Stimulated activated CD8-positive, alpha-beta memory T cell treated with anti-CD3 and anti-CD28 coated beads, Interleukin-7, amount 100 ng/mL, for 48 hours (primary cell): ENCODE measurements around the gene UBTF.

Source experiments
- DNase-seq, 2 donors: peaks; one replicate each; pipeline ENCODE4 v3.0.0-alpha.2; 2020; ENCODE audit warnings: low read depth in 1 of 2; ENCODE audit errors: extremely low read depth in 1 of 2

UBTF gene

GRCh38 chr17:44216173-44216572 lies 3.3 kb downstream of the UBTF start:
- DNase-seq = no peak

- DNase-seq = no peak
These were observed 4.6 kb downstream of the UBTF start for GRCh38 chr17:44214896-44215295.

DNA sequence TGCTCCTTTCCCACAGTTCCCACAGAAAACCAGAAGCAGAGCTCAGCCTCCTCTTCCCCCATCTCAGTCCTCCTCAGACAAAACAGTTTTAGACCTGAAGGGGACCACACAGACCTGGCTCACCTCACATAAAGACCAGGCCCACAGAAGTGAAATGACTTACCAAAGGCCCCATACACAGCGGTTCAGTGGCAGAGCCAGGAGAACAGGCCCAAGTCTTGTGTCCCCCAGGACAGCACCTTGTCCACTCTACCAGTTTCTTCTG lies 5.3 kb downstream of the UBTF start:
- DNase-seq = no peak

DNA sequence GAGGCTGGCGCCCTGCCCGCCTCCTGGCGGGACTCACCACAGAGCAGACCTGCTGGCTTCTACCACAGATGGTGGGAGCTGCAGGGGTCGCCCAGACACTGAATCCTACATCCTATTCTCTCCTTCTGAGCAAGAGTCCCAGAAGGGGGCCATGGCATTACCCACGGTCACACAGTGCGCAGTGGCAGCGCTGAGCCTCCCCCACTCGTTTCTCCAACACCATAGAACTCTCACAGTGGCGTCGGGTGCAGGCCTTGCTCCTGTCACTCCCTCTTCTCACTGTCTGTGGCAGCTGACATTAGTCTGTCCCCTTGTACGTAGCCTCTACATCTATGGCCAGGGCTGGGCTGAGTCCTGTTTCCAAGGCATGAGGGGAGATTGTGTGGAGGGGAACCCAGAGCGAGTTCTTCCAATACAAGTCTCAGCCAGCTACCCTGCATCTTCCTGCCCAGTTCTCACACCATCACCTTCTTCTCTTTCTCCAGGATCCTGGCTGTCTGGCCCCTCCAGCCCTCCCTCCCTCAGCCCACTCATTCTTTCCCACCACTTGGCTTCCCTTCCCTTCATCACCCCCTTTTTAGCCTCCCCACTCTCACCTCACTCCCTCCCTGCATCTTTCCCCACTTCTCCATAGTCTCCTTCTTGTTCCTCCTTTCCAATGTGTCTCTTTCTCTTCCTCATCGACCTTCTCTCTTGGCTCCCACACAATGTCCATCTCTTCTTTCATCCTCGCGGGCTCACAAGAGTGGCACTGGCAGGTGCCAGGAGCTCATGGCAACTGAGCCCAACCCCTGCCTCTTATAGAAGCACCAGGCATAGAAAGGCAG lies 5.9 kb downstream of the UBTF start:
- DNase-seq = no peak

DNA sequence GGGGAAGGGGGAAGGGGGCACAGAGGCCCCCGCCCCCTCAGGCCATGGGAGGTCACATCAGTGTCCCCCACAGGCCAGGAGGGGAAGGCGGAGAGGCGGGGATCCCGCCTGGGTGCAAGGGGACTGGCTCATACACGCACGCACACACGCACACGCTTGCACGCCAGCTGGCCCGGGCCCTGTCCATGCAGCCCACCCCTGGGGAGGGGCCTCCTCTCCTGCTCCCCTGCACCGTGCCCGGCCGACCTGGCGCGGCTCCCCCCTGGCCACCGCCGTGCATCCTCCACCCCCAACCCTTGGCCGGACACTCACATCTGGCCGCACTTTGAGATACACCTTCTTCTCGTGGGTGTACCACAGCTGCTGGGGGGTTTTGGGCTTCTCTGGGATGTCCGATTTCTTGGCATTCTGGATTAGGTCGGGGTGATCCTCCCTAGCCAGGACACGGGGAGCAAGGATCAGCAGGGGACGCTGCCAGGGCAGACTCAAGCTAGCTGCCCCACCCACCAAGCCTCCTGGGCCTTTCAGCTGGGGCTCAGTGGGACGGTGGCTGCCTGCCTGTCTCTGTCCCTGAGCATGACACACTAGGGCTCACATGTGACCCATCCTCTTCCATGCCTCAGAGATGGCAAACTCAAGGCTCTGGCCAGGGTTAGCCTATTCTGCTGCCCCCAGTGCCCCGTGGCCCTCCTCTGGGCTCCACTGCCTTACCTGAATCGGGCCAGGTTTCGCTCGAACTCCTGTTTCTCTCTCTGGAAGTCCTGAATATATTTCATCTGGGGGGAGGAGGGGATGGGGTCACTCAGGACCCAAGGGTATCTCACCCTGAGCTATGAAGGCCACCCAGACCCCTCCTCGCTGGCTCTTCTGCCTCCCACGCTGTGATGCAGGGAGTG lies 6.7 kb downstream of the UBTF start:
- no peak for DNase-seq

DNA sequence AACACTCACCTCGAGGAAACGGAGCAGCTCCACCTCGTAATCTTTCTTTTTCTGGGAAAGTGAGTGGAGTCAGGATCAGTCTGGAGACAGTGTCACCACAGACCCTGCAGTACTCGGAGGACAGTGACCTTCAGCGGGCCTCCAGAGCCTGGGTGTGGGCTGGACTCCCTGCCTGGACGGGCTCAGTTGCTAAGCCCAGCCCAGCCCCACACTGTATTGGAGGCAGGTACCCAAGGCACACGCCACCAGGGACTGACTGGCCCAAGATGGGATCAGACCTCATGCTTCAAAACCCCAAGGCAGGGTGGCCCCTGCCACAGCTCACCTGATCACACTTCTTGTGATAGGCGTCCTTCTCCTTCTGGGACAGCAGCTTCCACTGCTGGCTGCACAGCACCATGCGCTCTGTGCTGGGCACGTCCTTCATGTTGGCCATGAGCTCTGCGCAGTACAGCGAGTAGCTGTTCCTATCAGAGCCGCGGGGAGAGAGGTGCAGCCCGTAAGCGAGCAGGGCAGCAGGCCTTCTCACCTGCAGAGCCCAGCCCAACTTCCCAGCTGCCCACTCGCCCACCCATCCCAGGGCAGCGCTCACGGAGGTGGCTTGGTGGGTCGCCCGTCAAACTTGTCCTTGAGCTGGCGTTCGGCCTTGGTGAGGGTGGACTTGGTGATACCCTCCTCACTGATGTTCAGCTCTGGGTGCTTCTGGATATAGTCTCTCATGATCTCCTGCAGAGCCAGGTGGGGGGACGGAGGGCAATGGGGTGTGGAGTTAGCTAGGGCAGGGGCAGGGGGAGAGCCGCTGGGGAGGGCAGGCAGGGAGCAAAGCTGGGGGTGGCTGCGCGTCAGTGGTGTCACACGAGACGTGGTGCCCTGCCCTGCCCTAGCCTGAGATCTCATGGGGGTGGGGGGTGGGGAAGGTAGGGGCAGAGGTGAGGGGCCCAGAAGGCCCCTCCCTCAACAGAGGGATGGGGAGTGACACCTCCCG lies 7.9 kb downstream of the UBTF start:
- no peak for DNase-seq

DNA sequence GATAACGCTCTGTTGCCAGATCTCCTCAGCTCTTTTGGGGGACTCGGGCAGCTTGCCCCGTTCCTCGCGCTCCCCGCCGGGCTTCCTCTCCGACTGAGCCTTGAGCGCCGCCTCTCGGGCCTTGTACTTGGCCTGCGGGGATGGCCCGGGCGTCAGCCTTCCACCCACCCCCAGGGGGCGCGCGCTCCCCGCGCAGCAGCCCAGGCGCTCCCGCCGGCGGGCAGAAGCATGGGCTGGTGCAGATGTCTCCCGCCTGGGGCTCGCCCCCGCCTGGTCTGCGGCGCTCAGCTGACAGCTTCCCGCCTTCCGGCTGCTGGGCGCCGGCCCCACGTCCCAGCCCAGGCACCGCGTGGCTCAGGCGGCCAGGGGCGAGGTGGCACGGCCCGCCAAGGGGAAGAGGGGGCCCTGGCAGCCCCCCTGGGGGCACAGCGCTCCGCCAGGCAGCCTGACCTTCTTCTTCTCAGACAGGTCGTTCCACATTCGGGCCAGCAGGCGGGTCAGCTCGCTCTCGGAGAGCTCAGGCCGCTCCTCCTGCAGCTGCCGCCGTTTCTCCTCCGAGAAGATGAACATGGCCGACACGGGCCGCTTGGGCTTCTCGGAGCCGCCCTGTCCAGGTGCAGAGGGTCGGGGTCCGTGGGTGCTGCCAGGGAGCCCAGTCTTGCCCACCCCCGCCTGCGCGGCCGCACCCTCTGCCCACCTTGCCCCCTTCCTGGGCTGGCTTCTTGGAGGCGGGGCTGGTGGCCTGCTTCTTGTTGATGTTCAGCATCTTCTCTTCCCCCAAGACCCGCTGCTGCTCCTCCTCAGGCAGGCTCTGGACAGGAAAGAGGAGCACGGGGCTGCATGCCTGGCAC lies 8.9 kb downstream of the UBTF start:
- peak; percentile 80 to 86 for DNase-seq

DNA sequence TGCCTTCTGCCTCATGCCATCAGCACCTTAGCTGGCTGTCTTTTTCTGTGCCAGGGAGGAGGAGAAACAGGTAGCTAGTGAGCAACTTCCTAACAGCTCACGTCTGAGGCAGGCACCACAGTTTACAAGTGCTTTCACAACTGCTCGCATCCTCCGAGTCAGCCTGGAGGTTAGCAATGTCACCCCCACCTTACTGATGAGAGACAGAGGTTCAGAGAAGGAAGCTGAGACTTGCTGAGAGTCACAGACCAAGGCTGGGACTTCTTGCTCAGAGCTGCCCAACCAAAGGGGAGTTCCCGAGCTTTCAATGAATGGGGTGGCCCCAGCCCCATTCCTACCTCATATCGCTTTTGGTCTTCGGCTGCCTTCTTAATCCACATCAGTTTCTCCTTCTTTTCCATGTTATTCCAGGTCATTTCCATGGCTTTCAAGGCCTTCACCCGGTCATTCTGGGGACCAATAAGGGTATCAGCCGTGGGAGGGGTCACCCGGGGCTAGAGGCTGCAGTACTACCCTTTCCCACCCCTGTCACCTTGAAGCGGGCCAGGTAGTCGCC lies 9.6 kb downstream of the UBTF start:
- no peak for DNase-seq

DNA sequence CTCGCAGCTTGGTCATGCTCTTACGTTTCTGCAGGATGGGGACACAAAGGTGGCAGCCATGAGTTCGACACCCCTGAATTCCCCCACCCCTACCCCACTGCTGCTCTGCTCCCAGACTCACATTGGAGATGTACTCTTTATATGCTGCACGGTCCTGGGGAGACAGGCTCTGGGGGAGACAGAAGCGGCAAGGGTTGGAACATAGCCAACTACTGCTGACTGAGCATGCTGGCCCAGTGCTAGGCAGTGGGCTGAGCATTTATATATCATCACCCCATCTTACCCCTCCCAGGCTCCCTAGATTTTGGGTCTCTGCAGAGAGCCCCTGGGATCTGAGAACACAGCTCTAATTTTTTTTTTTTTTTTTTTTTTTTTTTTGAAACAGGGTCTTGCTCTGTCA lies 11.7 kb downstream of the UBTF start:
- no peak for DNase-seq

DNA sequence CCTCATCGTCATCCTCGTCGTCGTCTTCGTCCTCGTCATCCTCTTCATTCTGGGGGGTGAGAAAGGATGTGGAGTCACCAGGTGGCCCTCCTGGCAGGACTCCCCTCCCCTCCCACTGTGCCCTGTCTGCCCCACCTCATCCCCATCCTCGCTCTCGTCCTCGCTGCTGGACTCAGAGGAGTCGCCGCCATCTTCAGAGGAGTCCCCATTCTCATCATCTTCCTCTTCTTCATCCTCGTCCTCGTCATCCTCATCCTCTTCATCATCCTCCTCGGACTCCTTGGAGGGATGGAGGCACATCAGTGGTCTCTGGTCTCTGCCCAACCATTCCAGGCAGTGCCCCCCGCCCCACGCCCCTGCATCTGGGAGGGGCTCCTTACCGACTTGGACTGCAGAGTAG lies 12.2 kb downstream of the UBTF start:
- no peak for DNase-seq

DNA sequence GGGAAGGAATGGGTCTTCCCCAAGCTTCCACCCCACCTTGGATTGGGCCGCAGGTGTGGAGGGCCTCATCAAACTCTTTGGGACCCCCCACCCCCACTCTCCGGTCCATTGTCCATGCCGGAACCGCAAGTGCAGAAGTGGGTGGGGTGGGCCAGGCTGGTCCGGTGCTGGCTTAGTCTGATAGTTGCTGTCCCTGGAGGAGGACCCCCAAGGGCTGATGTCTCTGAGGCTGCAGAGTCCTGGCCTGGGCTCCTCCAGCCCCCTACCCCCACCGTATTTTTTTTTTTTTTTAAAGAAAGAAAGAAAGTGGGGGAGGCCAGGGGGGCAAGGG lies 12.7 kb downstream of the UBTF start:
- no peak for DNase-seq

DNA sequence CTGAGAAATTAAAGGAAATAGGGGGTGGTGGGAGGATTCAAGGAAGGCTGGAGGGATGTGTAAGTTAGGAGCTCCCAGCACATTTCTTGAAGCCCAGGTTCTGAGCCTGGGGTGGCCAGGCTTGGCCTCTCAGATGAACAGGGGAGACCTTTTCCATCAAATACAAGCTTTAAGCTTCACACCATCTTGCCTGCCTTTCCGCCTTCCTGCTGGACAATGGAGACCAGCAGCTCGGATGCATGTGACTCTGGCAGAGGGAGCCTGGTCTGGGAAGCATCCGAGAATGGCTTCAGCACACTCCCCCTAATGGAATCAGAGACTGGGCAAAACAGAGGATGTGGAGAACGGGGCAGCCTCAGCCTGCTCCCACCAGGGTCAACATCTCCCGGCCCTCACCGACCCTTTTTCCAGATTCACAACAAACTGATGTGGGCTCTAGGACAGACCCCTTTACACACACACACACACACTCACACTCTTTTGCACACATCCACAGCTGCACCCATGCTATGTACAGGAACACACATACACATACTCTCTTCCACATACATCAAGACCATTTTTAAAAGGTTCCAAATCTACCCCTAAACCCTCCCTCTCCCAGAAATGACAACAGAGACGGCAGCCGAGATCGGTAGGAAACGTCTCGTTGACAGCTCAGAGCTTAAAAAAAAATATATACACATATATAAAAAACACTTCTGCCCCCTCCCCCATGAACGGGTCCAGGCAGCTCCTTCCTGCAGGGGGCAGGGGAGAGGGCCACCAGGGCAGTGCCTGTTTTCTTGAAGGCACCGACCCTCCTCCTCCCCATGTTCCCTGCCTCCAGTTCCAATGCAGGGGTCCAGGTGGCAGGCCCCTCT lies 13.3 kb downstream of the UBTF start:
- no peak for DNase-seq

- DNase-seq = no peak
These were observed 15.0 kb downstream of the UBTF start for GRCh38 chr17:44204441-44204882.

DNA sequence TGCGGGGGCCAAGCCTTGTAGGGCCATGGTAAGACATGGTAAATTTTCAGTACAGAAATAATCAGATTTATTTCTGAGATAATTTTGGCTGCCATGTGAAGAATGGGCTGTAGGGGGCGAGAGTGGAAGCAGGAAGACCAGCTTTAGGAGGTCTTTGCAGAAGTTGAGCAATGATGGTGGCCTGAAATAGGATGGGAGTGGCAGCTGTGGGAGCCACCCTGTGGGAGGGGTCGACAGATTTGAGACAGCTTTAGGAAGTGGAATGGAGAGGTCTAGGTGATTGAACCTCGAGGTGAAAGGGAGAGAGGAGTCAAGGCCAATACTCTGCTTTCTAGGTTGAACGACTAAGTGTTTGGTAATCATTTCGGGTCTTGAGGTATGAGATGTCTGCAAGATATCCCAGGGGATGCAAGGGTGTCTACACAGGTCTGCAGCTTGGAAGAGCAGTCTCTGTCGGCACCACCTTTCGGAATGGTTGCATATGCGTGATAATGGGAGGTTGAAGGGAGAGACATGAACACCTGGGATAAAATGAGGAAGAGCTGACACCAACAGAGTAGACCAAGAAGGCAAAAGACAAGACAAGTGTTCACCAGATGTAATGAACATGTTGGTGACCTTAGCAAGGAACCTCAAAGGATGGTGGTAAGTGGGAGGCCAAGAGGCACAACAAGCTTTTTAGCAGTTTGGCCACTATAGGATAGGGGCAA lies 15.6 kb downstream of the UBTF start:
- no peak for DNase-seq

DNA sequence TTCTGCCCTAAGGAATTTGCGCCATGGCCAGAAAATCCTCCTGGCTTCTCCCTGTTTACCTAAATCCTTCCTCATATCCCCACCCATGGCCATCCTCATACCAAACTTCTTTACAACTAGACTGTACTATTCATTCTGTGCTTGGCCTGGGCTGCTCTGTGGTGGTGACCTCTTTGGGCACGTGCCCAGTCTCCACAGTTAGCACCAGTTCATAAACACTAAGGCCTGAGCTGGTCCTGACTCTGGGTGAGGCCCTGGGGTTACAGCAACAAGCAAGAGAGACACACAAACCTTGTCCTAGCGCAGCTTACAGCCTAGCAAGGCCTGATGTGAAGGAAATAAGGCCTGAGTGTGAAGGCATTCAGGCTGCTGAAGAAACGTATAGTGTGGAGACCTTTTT lies 16.7 kb downstream of the UBTF start:
- DNase-seq = no peak

DNA sequence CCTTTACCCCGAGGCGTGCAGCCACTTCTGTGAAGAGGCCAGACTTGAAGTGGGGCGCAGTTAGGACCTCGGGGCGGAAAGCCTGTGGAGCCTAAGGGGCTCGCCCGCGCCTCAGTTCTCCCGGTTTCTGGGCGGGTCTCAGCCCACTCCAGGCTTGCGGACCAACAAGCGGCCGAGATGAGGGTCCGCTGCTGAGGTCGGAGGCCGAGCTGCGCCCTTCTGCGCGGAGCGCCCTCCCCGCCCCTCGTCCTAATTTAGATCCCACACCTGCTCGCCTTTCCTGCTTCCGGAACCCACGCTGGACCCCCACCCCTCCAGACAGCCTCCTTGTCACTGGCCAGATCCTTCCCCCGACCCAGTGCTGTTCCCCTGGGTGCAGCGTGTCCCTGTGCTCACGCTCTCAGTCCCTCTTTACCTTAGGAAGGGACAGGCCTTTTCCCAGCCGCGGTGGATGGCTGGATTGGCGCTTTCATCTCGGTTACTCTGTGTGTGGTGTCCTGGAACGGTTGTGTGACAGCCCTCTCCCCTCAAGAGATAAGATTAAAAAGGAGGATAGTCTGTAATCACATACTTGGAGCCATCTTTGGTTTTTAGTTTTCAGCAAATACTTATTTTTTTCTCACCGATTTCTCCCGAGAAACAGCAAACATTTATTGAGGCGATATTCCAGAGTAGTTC lies 18.9 kb downstream of the UBTF start:
- DNase-seq = no peak

- peak; percentile 100 for DNase-seq
These were observed 19.7 kb downstream of the UBTF start, which contains the start of gene ATXN7L3 for GRCh38 chr17:44199553-44200477. ATXN7L3 (minus strand) TSS chr17:44199884; CDS start chr17:44198070, 1,814 bp downstream.
